HUES6 (cell line): ENCODE data around the gene MSI2.

Experiments
- H3K27ac ChIP-seq: 2 replicates; pipeline ENCODE4 v1.7.0; 2013; ENCODE audit warnings: low read depth, mild to moderate bottlenecking, low read length, inconsistent platforms
- H3K27me3 ChIP-seq: 2 replicates; pipeline ENCODE4 v1.6.1; 2013; ENCODE audit warnings: low read length; ENCODE audit not compliant: control insufficient read depth, insufficient read depth
- H3K36me3 ChIP-seq: 2 replicates; pipeline ENCODE4 v1.6.1; 2013; ENCODE audit warnings: low read length; ENCODE audit not compliant: control insufficient read depth, insufficient read depth
- H3K4me1 ChIP-seq: 2 replicates; pipeline ENCODE4 v1.6.1; 2013; ENCODE audit warnings: low read length; ENCODE audit not compliant: control insufficient read depth, insufficient read depth
- H3K4me3 ChIP-seq: 2 replicates; pipeline ENCODE4 v1.5.1; 2013; ENCODE audit warnings: low read depth, low read length
- H3K9ac ChIP-seq: one replicate; pipeline ENCODE4 v1.6.1; 2013; ENCODE audit warnings: mild to moderate bottlenecking, low read length
- H3K9me3 ChIP-seq: 2 replicates; pipeline ENCODE4 v1.6.1; 2013; ENCODE audit warnings: low read depth, low read length; ENCODE audit not compliant: control insufficient read depth, insufficient read depth

MSI2 gene

DNA sequence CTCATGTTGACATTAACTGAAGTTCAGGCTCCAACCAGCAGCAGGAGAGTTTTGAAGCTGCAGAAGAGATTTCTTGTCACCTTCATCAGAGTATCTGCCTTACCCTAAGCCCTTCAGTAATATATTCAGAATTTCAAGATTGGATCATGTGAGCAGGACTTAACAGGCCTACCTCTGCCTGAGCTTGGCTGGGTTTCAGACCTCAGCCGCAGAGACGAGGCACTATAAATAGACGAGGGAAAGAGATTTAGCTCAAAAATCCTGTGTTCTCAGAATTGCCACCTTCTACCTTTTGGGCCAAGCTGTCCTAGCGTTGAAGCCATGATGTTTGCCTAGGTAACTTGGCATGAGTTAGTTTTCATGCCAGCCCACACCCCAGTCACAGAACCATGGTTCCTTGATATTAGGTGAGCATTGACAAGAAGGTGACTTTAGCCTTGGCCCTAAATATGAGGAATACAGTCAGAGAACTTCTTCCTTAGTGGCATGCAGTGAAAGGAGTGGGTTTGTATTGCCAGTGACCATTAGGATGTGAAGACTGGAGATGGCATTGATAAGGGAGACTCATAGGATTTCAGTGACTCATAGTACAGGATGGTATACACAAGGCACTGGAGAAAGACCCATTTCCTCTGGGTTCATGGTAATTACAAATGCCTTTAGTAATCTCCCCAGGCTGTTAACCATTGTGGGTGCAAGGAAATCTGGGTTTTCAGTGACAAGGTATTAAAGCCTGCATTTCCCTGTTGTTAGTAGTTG is 224.3 kb downstream of the MSI2 start:
- Histone ChIP-seq H3K27me3 (no peaks in the 10 kb centered on the region), H3K4me3 (no peak overlapping the region), H3K9ac (no peak overlapping the region), H3K36me3 (no peaks in the 10 kb centered on the region), H3K9me3 (no peaks in the 10 kb centered on the region), H3K4me1 (peaks cover 39% of the 10 kb centered on the region), H3K27ac (no peak overlapping the region; the same call in 1 of the 2 replicates)

DNA sequence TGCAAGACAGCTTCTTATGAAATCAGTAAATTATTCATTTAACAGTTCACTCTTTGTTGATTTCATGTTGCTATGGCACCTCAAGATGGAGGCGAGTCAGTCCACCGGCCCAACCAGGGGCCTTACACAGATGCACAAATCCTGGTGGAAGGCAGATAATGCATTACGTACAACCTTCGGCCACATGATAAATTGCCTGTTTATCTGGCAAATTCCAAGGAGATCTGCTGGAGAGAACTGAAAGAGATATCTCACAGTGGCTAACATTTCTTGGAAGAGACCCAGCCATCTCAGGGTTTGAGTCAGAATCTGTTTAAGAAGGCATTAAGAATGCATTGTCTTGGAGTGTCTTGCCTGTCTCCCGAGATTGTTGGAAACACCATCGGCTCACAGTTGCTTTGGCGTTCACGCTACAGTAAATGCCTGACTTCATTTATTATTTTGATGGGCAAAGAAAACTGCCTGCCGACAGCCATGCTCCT is 225.6 kb downstream of the MSI2 start:
- Histone ChIP-seq H3K4me1 (peaks cover 30% of the 10 kb centered on the region), H3K36me3 (no peaks in the 10 kb centered on the region), H3K27me3 (no peaks in the 10 kb centered on the region), H3K4me3 (no peak overlapping the region), H3K9me3 (no peaks in the 10 kb centered on the region), H3K27ac (no peak overlapping the region; the same call in 1 of the 2 replicates), H3K9ac (no peak overlapping the region)

DNA sequence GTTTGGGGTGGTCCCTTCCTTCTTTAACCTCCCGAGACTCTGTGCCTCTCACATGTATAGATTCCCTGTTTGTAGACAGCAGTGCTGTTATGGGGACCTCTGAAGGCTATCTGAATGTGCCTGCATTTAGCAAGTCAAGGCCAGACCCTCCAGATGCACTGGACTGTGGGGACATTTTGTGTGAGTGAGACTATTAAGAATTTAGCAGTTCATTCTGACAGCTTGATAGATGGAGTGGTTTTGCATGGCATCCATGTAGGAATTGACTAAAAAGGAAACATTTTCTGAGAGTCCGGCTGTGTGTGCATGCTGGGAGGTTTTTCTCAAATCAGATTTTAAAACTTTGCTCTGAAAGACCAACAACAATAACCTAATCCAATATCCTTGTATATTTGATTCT is 226.3 kb downstream of the MSI2 start:
- H3K27me3 ChIP-seq: no peaks in the 10 kb centered on the region
- no peak overlapping the region for H3K27ac ChIP-seq
- H3K4me1 ChIP-seq: peaks cover 23% of the 10 kb centered on the region

DNA sequence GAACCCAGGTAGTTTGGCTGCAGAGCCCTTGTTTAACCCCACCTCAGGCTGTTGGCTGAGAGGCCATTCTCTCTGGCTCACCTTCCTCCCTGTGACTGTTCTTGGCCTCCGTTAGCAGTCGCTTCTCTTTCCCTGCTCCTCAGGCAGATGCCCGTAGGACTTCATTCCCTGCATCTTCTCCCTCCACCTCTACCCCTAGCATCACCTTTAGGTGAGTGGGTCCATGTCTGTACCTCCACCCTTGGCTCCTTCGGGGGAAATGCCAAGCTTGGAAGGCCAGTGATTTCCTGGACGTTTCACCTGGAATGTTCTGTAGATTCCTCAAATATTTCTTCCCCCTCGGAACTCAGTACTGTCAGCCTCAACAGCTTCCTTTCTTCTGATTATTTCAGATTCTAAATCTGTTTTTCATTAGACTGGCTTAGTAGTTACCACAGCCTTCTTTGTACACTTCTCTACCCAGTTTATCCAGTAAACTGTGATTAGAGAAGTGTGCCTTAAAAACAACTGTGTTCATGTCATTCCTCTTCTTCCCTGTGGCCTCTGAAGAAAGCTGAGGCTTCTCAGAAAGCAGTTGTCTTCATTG is 227.9 kb downstream of the MSI2 start:
- Histone ChIP-seq H3K36me3 (no peaks in the 10 kb centered on the region), H3K27me3 (no peaks in the 10 kb centered on the region), H3K9me3 (no peaks in the 10 kb centered on the region), H3K27ac (no peak overlapping the region), H3K4me1 (peaks cover 18% of the 10 kb centered on the region), H3K4me3 (no peak overlapping the region), H3K9ac (no peak overlapping the region)

More for the DNA sequence above, 226.3 kb downstream of the MSI2 start:
- H3K9me3 ChIP-seq: no peaks in the 10 kb centered on the region
- no peak overlapping the region for H3K4me3 ChIP-seq
- H3K9ac ChIP-seq: no peak overlapping the region
- H3K36me3 ChIP-seq: no peaks in the 10 kb centered on the region

DNA sequence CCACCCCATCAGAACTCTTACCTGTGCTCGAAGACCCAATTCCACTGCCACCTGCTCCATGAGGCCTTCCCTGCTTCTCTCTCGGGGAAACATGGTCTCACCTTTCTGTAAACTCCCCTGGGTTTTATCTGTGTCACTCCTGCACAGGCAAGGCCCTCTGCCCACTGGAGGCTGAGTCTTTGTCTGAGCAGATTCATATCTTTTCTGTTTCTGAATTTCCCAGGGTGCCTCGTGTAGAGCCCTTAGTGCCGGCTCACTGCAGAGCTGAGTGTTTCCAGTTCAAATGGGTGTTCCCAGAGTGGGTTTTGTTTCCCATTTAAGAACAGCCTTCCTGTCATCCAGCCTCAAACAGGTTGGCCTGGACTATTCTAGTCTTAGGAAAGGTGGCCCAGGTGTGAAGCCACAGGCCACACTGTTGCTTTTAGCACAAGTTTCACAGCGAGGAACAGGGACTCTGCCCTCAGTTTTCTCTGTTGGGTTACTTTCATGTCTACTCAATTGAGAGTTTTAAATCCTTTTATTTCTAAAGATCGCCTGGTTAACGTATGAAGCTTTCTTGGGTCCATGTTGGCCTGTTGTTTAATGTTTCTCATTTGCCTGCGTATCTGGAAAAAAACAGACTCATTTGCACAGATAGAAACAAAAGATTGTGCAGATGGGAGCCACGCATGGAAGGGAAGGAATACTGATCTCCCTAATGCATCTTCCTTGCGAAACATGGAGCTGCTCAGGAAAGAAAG is 228.7 kb downstream of the MSI2 start:
- Histone ChIP-seq H3K27me3 (no peaks in the 10 kb centered on the region), H3K4me3 (no peak overlapping the region), H3K27ac (no peak overlapping the region), H3K4me1 (peaks cover 18% of the 10 kb centered on the region), H3K9ac (no peak overlapping the region), H3K9me3 (no peaks in the 10 kb centered on the region), H3K36me3 (no peaks in the 10 kb centered on the region)

DNA sequence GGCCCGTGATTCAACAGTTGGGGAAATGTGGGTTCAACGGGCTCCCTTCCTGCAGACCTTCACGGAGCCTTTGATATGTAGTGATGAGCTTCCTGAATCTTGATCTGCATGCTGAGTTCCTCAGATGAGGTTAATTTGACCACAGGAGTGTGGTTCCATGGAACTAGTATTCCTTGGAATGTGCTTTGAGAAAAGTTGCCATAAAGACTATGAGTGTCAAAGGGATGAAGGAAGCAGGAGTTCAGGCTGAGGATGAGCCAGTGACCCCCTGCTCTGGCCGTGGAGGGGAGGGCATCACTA is 229.2 kb downstream of the MSI2 start:
- H3K27ac ChIP-seq: no peak overlapping the region
- H3K36me3 ChIP-seq: no peaks in the 10 kb centered on the region
- H3K27me3 ChIP-seq: no peaks in the 10 kb centered on the region
- H3K9me3 ChIP-seq: no peaks in the 10 kb centered on the region
- no peak overlapping the region for H3K4me3 ChIP-seq
- no peak overlapping the region for H3K9ac ChIP-seq
- peaks cover 18% of the 10 kb centered on the region for H3K4me1 ChIP-seq

DNA sequence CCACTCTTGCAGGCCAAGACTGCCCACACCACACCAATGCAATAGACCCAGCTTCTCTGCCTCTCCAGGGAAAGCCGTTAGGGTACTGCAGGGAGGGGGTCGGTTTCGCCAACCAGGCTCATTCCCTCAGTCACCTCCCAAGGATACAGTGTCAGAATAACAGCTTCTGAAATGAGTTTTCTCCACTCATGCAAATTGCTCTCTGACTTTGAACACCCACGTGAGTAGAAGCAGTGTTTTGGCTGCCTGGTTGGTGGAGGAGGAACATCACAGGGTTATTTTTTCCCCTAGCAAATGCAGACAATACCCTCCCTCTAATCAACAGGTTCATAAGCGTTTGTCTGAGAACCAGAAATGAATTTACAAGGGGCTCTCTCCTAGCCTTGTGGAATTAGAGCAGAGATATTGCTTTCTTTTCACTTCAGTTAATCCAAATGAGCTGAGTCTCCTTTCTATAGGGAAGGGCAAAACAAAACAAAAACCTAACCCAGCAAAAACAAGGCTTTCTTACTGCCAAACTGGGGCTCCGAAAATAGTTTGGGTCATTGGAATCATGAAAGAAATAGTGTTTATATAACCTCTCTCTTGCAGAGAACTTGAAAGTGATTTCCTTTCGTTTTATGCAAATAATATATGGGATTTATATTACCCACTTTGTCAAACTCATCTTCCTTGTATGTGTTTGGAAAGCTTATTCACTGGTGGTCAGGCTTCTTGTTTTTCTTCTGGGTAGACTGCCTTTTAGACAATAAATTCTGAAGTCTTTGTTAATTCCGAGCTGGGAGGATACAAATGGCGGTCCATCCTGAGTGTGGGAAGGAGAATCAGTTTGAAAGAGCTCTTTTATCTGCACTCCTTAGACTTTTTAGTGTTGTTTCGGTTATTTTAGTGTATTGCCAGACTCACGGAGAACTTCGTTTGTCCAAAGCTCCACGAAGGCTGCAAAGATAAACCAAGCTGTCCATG is 229.9 kb downstream of the MSI2 start:
- H3K27me3 ChIP-seq: no peaks in the 10 kb centered on the region
- H3K27ac ChIP-seq: no peak overlapping the region
- no peaks in the 10 kb centered on the region for H3K9me3 ChIP-seq
- no peaks in the 10 kb centered on the region for H3K36me3 ChIP-seq
- no peak overlapping the region for H3K4me3 ChIP-seq
- no peak overlapping the region for H3K9ac ChIP-seq
- peaks cover 12% of the 10 kb centered on the region for H3K4me1 ChIP-seq

DNA sequence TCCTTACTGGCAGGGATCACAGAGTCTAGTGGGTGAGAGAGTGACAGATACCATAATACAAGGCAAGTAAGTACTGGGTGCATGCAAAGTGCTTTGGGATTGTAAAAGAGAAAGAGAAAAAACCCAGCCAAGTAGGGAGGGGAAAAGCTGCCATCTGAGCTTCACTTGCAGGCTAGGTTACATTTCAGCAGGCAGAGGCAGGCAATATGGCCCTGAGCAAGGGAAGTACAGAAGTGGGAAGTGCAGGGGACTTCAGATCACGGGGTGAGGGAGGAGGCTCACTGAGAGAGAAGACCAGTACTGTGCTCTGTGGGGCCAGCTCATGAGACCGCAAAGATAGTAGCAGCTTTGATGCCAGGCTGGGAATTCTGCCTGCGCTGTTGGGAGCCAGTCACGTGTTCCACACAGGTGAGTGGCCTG is 230.6 kb downstream of the MSI2 start:
- H3K27ac ChIP-seq: no peak overlapping the region
- H3K4me3 ChIP-seq: no peak overlapping the region
- H3K27me3 ChIP-seq: no peaks in the 10 kb centered on the region
- H3K4me1 ChIP-seq: peaks cover 11% of the 10 kb centered on the region
- H3K9ac ChIP-seq: no peak overlapping the region
- no peaks in the 10 kb centered on the region for H3K9me3 ChIP-seq
- H3K36me3 ChIP-seq: no peaks in the 10 kb centered on the region

DNA sequence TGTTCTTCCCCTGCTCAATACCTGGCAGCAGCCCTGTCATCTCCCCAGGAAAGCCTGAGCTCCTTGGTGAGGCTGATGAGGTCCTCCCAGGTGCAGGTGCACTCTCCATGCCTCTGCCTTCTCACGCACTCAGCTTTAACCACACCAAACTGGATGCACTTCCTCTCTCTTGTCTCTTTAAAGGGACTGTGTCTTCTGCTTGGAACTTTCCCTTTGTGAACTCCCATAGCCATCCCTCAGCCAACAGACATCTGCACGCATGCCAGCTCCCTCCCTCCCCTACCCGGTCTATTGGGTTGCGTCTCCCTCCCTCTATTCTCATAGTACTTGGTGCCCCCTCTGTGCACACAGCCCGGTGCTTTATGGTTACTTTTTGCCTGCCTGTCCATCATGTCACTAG is 231.2 kb downstream of the MSI2 start:
- Histone ChIP-seq H3K27ac (no peak overlapping the region), H3K27me3 (no peaks in the 10 kb centered on the region), H3K9ac (no peak overlapping the region), H3K36me3 (no peaks in the 10 kb centered on the region), H3K9me3 (no peaks in the 10 kb centered on the region), H3K4me3 (no peak overlapping the region), H3K4me1 (peaks cover 8% of the 10 kb centered on the region)

DNA sequence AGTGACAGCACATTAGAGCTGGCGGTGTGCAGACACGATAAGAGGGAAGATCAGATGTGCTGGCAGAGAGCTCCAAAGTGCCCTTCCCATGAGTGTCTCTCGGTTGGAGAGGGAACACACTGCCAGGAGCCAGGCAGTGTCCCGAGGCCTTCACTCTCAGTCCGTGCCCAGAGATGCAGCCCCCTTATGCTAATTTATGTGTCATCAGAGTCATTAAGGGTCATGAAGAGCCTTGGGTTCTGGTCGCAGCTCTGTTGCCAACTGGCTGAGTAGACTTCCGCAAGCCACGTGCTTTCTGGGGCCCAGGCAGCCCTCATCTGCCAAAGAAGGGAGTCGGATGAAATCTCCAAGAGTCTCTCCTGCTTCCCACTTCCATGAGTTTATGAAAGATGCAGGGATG is 232.5 kb downstream of the MSI2 start:
- H3K36me3 ChIP-seq: no peaks in the 10 kb centered on the region
- no peaks in the 10 kb centered on the region for H3K27me3 ChIP-seq
- H3K4me3 ChIP-seq: no peak overlapping the region
- H3K9me3 ChIP-seq: no peaks in the 10 kb centered on the region
- no peak overlapping the region for H3K27ac ChIP-seq
- H3K9ac ChIP-seq: no peak overlapping the region
- H3K4me1 ChIP-seq: peaks cover 8% of the 10 kb centered on the region
